ENCODE results near the gene NCAM1. TPM values are rescaled to one million over a fixed set of nuclear protein-coding genes. Genes with fewer than 3 reads are reported as not detected.

The NCAM1 gene
- total and polyA plus RNA-seq, 8 donors, result 1.7 to 45.0 (median 37.6) TPM

GRCh38 chr11:113247221-113247620 lies 286.0 kb downstream of the NCAM1 start:
- Histone ChIP-seq H3K4me1 (no peaks in the 10 kb centered on the region), H3K4me3 (no peak overlapping the region), H3K27me3 (peaks cover 0 to 23% of the 10 kb centered on the region in 2 donors), H3K27ac (no peak overlapping the region), H3K9me3 (no peaks in the 10 kb centered on the region), H3K36me3 (no peaks in the 10 kb centered on the region)
- ATAC-seq (no peak), DNase-seq (no peak)
- intact Hi-C loops (cut with DNase I), result no loop called here
- no peak for TF ChIP-seq CTCF (IDR thresholded peaks at IDR 0.05)

GRCh38 chr11:113247966-113248365 lies 286.7 kb downstream of the NCAM1 start:
- H3K27me3 ChIP-seq, result peaks cover 0 to 19% of the 10 kb centered on the region in 2 donors
- H3K9me3 ChIP-seq, result no peaks in the 10 kb centered on the region
- no peak overlapping the region for H3K4me3 ChIP-seq
- no peaks in the 10 kb centered on the region for H3K36me3 ChIP-seq
- no peak overlapping the region for H3K27ac ChIP-seq
- TF ChIP-seq CTCF (IDR thresholded peaks at IDR 0.05), result no peak
- intact Hi-C loops (cut with DNase I), result no loop called here
- no peaks in the 10 kb centered on the region for H3K4me1 ChIP-seq
- ATAC-seq (no peak), DNase-seq (no peak)

- H3K27me3 ChIP-seq, result peaks cover 0 to 14% of the 10 kb centered on the region in 2 donors
- H3K4me3 ChIP-seq, result no peak overlapping the region
- H3K4me1 ChIP-seq, result no peaks in the 10 kb centered on the region
- no peaks in the 10 kb centered on the region for H3K36me3 ChIP-seq
- H3K9me3 ChIP-seq, result no peaks in the 10 kb centered on the region
- ATAC-seq (no peak), DNase-seq (no peak)
- intact Hi-C loops (cut with DNase I), result no loop called here
- no peak overlapping the region for H3K27ac ChIP-seq
- no peak for TF ChIP-seq CTCF (IDR thresholded peaks at IDR 0.05)
These were observed 287.7 kb downstream of the NCAM1 start for GRCh38 chr11:113248702-113249490.

GRCh38 chr11:113249491-113249763 lies 288.2 kb downstream of the NCAM1 start:
- no peaks in the 10 kb centered on the region for H3K9me3 ChIP-seq
- no peaks in the 10 kb centered on the region for H3K36me3 ChIP-seq
- intact Hi-C loops (cut with DNase I), result no loop called here
- TF ChIP-seq CTCF (IDR thresholded peaks at IDR 0.05), result no peak
- DNase-seq (peak in 1 of 4 donors; percentile 21), ATAC-seq (no peak)
- H3K4me1 ChIP-seq, result no peaks in the 10 kb centered on the region
- peaks cover 0 to 14% of the 10 kb centered on the region in 2 donors for H3K27me3 ChIP-seq
- no peak overlapping the region for H3K4me3 ChIP-seq
- no peak overlapping the region for H3K27ac ChIP-seq

- Histone ChIP-seq H3K9me3 (no peaks in the 10 kb centered on the region), H3K36me3 (no peaks in the 10 kb centered on the region), H3K27me3 (peaks cover 0 to 14% of the 10 kb centered on the region in 2 donors), H3K27ac (no peak overlapping the region), H3K4me3 (no peak overlapping the region), H3K4me1 (no peaks in the 10 kb centered on the region)
- no peak for TF ChIP-seq CTCF (IDR thresholded peaks at IDR 0.05)
- no peak for ATAC-seq
- intact Hi-C loops (cut with DNase I), result no loop called here
- no peak for DNase-seq
These were observed 288.6 kb downstream of the NCAM1 start for GRCh38 chr11:113249786-113250185.
